NCI-H69 (cell line): ENCODE data around the gene COL23A1.
A peak's percentile ranks its signal among the peaks of the same experiment; 100 is the strongest.

Experiments used
- DNase-seq: peaks from one replicate; lab custom pipeline; 2025; lab: John Stamatoyannopoulos, UW

The COL23A1 gene

DNA sequence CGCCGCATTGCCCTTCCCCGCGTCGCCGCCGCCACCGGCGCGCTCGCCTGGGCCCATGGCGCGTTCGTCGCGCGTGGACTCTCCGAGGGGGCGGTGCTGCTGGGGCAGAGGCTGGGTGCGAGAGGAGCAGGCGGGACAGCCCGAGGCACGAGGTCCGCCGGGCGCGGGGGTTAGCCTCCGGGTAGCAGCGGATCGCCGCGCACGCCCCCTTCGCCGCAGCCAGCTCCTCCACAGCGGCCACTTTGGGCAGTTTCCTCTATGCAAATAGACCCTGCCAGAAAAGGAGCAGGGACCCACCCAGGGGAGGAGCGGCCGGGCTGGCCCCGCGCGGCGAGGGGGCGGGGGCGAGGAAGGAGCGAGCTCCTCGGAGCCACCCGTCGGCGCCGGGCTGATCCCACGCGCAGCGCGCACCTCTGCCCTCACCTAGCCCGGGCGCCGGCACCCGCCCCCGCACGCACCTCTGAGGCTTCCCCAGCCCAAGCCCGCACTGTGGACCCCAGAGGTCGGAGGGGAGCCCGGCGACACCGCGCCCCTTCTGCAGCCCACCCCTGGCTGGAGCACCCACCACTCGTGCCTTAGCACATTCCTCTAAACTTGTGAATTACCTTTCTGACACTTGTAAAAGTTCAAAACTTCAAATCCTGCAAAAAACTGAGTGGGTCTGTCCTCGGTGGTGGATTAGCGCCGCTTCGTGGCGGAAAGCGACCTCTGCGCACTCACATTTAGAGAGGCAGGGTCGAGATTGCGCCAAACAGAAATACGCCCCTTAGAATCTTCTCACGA, at the start of gene COL23A1:
COL23A1 (minus strand) TSS at position 253 of the 783 bp plus-strand sequence.
- peak; percentile 68 for DNase-seq

DNA sequence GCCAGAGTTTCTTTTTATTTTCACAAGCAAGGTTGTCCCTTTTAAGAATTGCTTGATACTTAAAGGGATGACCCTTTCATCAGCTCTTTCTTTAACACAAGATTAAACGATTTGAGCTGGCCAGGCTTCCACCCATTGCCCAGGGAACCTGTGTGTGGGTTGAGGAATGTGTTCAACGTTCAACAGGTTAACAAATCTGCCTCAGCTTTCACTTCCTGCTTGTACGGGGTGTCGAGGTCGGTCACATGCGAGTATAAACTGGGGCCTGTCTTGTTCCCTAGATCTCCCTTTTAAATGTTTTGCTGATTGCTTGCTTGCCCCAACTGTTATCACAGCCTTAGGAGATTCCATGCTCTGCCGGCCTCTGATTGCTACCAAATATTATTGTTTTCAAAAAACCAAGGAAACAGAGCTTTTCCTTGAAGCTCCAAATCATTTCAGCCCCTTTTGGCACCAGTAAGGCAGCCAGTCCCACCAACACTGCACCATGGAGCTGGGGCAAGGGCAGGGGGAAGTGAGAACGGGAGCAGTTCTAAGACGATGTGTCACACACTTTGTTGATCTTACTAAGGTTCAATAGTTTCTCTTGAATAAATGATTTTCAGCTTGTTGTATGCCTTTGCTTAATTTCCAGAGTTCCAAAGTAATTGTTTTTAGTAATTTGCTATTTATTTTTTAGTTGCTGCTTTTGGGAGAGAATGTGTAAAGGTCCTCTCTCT, 47.3 kb upstream of the COL23A1 start:
- DNase-seq = no peak

DNA sequence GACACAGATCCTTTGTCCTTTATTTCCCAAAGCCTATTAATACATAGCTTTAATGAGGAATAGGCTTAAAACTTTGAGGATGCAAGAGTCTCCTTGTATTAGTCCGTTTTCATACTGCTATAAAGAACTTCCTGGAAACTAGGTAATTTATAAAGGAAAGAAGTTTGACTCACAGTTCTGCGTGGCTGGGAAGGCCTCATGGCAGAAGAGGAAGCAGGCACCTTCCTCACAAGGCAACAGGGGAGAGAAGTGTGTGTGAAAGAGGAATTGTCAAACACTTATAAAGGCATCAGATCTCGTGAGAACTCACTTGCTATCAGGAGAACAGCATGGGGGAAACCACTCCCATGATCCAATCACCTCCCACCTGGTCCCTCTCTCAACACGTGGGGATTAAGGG, 42.1 kb upstream of the COL23A1 start:
- no peak for DNase-seq

DNA sequence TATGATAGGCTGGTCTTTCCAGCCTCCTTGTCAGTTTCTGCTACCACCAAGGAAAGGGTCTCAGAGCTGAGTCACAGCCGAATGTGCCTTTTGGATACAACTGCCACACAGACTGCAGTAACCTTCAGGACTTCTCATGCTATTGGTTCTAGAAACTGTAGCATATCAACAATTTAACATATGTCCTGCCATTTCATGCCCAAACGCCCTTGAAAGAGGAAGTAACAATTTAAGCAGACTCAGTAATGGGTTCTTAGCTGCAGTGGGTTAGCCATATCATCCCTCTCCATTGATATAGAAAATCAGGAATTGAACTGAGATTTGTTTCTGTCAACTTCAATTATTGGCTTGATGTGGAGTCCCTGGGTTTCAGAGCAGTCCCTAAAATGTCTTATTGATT, 40.8 kb upstream of the COL23A1 start:
- no peak for DNase-seq

DNA sequence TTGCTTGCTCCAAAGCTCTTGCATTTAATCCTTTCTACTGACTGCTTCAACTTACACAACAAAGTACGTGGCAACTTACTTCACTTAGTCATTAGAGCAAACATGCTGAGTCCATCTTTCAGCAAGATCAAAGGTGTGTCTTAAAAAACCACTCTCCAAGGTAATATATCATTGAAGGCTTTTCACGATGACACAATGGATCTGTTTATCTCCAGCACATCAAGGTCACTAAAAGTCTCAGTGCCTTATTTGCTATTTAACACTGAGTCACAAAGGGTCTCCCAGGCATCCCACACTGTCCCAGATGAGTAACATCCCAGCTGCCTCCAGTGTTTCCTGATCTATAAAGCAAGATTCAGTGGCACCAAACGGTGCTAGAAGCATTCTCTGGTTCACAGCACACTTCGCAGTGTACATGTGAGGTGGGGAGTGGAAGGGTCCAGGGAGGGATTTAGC, 40.3 kb upstream of the COL23A1 start:
- peak; percentile 13 for DNase-seq

DNA sequence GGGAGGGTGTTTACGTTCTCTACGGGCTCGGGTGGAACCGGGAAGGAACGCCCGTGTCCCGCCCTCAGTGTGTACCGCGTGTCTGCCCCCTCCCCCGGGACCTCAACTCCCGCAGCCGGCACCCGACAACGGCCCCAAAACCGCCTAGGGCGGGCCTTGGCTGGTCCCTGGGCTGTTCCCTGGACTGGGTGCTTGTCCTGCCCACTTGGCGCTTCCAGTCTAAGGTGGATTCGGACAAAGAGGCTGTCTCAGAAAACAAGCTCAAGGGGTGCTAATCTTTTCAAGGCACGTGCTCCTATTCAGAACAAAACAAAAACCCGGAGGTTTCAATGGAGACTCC, 37.0 kb upstream of the COL23A1 start:
- DNase-seq = no peak

DNA sequence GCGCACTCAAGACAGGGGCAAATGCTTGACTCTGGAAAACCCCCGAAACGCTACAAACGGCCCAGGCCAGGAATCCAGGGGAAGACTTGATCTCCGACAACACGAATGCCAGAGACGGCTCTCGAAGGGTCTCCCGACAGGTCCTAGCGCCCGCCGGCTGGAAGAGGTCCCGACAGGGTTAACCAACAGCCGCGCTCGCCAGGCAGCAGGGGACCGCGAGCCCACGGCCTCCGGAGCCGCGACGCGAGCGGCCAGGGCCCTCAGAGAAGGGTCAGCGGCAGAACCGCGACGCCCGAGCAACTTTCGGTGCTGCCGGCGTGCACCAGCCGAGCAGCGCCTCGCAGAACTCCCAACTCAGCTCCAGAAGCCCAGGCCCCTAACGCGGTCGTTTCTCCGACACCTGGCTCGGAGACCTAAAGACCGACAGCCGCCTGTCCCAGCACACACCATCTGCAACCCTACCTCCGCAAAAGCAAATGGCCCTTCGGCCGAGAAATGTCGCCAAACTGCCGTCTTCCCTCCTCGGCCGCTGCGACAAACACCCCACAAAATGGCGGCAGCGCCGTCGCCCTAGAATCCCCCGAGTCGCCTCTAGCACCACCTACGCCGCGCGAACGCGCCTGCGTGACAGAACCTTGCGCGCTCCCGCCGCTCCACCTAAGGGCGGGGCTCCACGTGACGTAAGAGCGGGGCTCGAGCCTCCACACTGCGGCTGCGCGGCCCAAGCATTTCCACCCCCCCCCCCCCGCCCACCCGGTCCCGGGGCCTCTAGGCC, 36.5 kb upstream of the COL23A1 start, which contains the start of gene CLK4:
CLK4 (minus strand) TSS at position 567 of the 775 bp plus-strand sequence. CDS start 3,634 bp downstream, outside the sequence.
- peak; percentile 97 for DNase-seq

DNA sequence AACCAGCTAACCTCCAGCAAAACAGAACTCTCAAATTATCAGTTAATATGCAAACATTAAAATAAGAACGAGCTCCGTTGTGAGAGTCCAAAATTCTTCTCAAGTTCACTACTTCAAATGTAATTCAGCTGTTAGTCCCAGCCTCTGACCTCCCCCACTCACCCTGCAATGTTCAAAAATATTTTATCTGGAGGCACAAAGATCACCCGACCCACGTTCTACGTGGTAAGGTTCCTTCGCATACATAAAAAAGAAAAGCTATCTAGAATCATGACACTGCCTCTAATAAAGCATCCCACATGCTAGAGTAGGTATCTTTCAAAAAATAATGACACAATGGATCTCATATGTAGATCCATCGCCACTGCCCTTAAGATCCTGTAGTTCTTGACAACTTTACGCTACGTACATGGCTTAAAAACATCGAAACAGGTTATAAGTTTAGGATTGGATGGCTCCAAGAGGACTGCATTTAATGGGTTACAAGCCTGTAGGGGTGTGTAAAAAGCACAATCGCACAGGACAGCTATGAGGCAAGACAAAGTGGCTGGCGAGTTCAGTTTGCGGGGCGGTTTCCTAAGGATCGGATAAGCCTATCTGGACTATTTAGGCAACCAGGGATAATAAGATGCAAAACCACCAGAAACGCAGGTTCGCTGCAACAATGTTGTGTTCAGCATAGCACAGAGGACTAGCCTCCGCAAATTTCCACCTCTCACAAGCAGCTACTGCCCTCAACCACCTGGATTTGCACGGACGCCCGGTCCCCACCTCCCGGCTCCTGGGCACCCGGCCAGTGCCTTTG, 35.7 kb upstream of the COL23A1 start:
- DNase-seq = peak; percentile 71

DNA sequence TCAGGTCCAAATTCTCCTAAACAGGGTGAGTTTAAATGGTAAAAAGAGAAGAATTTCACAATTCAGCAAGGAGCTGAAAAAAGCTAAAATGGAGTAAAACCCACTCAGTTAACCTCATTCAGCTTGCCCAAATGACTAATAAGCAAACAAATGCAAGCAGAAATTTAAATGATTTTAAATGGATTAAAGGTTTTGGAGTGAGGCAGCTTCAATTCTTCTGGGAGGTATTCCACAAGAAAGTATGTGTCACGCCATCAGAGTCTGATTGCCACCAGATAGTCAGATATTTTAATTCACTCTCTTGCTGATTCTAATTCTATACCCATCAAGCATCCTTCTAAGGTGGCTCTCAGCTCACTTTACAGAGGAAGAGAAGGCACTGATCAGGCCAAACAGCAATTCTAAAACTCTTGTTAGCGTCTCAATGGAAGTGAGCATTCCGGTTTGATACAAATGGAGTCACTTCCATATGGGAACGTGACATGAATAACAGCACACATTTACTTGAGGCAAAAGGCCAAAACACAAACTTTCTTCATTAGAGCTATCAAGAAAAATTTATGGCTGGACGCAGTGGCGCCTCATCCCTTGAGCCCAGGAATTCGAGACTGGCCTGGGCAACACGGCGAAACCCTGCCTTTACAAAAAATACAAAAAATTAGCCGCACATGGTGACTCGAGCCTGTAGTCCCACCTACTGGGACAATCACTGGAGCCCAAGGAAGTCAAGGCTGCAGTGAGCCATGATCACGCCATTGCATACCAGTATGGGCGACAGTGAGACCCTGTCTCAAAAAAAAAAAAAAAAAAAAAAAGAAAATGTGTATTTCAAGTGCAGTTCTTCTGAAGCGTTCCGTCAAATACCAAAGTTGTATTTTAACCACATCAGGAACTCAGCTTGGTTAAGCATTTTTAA, 34.7 kb upstream of the COL23A1 start:
- peak; percentile 30 for DNase-seq

DNA sequence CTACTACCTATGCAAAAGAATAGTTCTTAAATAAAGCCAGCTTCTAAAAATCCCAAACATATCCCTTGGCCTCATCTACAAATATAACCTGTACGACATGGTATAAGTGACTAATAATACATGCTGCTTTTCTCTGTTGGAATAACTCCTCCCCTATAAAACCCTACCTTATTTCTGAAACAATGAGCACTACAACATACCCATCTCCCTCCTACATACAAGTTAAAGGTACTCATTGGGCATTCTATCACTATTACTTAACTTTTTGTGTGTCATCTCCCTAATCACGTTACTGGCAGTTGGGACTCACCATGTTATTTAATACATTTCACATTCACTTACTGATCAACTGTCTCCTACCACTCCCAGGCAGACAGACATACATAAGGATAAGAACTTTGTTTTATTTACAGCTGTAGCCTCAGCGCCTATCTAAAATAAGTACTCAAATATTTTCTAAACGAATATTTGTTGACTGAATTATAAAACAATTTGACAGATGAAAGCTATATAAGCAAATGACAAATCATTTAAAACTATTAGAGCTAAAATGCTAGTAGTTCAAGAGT, 32.6 kb upstream of the COL23A1 start:
- no peak for DNase-seq

DNA sequence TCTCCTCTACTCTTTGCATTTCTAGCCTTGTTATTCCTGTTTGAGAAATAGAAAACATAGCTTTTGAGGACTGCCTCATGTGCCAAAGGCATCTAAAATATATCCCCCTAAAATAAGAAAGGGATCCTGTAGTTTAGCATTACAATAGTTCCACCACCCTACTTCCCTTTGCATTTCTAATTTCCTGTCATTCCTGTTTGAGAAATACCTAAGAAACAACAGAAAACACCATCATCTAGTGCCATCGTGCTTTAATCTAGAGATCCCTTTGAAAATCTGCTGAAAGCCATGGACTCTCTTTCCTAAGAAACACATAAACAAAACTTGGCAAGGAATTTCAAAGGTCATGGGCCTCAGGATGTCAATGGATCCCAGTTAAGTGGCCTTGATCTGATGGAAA, 29.2 kb upstream of the COL23A1 start:
- no peak for DNase-seq

DNA sequence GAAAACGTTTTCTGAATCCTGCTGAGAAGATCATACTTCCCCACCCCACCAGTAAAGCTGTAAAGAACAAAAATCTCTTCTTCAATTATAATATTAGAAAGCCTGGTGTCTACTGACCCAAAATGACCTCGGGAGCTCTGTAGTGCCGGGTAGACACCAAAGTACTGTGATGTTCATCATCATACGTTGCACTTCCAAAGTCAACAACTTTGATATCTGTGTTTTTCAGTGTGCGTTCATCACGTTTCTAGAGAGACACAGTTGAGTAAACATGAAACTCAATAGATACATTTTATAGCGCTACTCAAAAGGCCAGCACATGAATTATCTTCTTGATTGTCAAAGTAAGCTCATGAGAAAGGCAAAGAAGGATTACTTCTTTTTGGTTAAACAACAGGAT, 22.1 kb upstream of the COL23A1 start:
- no peak for DNase-seq

DNA sequence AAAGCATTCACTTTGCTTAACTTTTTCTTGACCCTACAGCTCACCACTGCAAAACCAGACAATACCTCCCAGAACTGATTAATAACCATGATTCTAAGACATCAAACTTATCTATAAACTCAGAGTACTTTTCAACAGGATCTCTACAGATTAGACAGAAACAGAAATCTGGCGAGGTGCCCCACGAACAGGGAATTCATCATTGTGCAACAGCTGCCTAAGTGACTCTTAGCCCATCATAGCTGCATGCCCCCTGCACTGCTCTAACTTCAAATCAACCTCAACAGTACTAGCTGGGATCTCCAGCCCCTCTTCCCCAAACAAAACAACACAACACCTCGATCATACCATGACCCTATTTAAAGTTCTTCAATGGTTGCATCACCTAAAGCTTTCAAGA, 16.1 kb upstream of the COL23A1 start:
- no peak for DNase-seq

DNA sequence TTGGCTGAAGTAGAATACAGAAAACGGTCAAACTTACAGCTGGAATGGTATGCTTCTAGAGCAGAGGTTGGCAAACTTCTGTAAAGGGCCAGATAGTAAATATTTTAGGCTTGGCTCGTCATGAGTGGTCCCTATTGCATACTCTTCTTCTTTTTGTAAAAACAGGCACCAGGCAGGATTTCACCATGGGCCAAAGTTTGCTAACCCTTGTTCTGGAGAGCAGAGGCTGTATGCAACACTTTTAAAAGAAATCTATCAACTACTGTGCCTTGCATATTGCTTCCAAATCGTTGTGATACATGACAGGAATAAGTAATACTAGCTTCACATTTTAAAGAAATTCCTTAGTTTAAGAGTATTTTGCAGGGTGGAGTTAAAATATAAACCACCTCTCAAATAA, 15.6 kb upstream of the COL23A1 start:
- DNase-seq = no peak

DNA sequence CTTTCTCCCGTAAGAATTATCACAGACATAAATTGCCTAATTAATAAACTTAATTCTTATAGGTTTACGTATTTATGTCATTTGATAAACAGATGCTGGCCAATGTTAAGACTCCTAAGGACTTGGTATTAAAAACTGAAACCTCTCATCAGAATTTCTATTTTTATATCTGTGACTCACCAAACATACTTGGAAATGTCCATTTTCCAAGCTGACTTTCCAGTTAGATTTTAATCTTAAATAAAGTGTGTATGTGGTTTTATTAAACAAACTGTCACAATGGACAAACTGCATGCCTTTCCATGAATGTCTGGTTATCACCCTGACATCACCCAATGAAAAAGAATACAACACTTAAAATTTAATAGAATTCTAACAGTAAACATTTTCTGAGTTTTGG, 12.6 kb upstream of the COL23A1 start:
- no peak for DNase-seq

DNA sequence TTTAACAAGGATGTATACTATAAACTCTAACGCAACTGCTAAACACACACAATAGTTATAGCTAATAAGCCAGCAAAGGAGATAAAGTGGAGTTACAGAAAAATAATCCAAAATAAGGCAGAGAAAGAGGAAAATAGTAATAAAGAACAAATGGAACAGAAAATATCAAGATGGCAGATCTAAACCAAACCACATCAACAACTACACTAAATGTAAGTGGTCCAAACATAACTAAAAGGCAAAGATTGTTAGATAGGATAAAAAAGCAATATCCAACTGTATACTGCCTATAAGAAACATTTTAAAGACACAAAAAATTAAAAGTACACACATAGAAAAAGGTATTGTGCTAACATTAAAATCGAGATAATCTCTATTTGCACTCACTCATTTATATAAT, 5.6 kb upstream of the COL23A1 start:
- no peak for DNase-seq

DNA sequence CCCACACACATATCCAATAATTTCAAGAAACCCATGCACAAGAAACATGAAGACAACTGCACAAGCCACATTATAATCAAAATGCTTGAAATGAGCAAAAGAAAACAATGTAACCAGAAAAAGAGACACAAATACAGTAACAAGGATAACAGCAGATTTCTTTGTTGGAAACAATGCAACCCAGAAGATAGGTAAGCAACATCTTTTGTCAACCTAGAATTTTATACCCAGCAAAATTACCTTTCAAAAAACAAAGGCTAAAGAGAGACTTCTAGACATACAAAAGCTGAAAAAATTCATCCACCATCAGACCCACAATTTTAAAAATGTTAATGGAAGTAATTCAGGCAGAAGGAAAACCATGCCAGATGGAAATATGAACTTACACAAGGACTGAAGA, 5.0 kb upstream of the COL23A1 start:
- no peak for DNase-seq

DNA sequence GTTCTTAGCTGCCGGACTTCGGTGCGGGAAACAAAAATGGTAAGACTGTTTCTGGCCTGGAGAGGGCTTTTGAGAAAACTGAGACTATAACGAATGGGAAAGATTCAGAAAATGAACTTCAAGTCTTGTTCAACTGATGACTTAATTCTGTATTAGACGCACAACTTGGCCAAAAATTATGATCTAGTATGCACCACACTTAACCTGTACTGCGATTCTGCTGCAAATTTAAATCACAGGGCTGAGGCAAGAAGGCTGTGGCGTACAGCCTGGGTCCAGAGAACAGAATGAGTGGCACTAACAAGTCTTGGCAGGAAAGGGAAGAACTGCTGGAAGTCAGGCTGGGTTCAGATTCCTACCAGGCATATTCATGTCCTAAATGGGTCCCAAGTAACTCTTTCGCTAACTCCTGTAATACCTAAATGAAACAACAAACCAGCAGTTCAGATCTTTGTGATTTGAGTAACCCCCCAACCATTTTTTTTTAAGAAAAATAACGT, 781 bp upstream of the COL23A1 start:
- no peak for DNase-seq

DNA sequence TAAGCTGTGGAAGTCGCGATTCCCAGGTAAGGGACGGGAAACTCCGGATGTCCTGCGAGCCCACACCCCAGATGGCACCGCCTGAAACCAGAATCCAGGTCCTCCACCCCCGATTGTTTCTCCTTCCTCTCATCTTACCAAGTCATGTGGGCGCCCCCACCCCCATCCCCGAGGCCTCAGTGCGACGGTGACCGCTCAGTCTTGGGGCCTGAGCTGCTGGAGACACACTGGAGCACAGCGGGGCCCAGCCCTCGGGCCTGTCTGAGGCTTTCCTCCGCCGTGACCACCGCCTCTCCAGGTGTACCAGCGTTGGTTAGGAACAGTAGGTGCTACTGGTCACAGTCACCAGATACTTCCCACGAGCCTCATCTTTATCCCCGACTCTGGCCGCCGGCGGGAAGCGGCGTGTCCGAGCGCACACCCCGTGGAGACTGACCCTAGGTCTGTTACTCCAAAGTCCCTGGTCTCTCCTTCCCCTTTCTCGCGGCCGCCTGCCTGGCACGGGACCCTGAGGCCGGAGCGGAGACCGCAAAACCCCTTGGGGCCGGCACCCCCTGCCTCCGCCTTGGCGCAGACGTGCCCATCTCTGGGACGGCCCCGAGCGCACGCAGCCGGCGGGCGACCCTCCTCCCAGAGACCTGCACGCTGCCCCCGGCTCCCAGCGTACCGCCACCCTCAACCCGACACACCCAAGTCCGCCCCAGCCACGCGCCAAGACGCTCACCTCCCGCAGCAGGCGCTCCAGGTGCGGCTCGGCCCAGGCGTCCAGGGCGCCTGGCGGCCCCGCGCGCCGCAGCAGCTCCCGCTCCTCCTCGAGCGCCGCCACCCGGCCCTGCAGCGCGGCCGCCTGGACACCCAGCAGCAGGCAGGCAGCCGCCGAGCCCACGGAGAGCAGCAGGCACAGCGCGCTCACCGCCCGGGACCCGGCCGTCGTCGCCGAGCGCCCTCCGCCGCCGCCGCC, 733 bp downstream of the COL23A1 start:
- peak; percentile 62 for DNase-seq
